Peyer's patch (tissue), 4 donors: Measurements from ENCODE around the gene MAN1A1. TPM values are rescaled to one million over a fixed set of nuclear protein-coding genes. Genes with fewer than 3 reads are reported as not detected.
A peak's percentile ranks its signal among the peaks of the same experiment; 100 is the strongest.

Source experiments
- DNase-seq, 3 donors: peaks; one replicate each; pipeline ENCODE4 v3.0.0-alpha.2; 2017 to 2019
- H3K27ac ChIP-seq, 4 donors: fragments of 200-600 bp; sonication (generic); one replicate each; pipeline ENCODE4 v1.5.1; 2016 to 2019
- H3K27me3 ChIP-seq, 2 donors: fragments of 200-600 bp; sonication (generic); one replicate each; pipeline ENCODE4 v1.5.1; 2019
- H3K36me3 ChIP-seq, 3 donors: fragments of 200-600 bp; sonication (generic); one replicate each; pipeline ENCODE4 v1.5.1; 2016 to 2019
- H3K4me1 ChIP-seq, 4 donors: fragments of 200-600 bp; sonication (generic); one replicate each; pipeline ENCODE4 v1.5.1; 2016 to 2019
- H3K4me3 ChIP-seq, 4 donors: fragments of 200-600 bp; sonication (generic); 1 replicate in 3 of 4; 2 replicates in 1 of 4; pipeline ENCODE4 v1.5.1; 2016 to 2019; ENCODE audit warnings: mild to moderate bottlenecking in 1 of 4
- H3K9me3 ChIP-seq, 4 donors: fragments of 200-600 bp; sonication (generic); one replicate each; pipeline ENCODE4 v1.5.1; 2016 to 2019; ENCODE audit warnings: mild to moderate bottlenecking in 1 of 4
- POLR2A ChIP-seq, 2 donors: fragments of 450-650 bp; IDR thresholded peaks; one replicate each; pipeline ENCODE4 v1.5.1; 2017; ENCODE audit warnings: antibody characterized with exemption in 2 of 2, mild to moderate bottlenecking in 2 of 2, moderate library complexity in 2 of 2
- total RNA-seq, 4 donors: library from RNA; depleted of rRNA; stranded (reverse); fragments of >200 nt; gene quantifications; one replicate each; pipeline ENCODE4 v1.1.0, GENCODE V29; 2016
- TF ChIP-seq, protein P1 (sequence below), 6 experiments: fragments of 450-650 bp in 4 of 6; fragments of 200-600 bp in 2 of 6; sonication (generic) in 1 of 6; IDR thresholded peaks; one replicate each; pipeline ENCODE4 v1.5.1; 2017 to 2019; ENCODE audit warnings: antibody characterized with exemption in 6 of 6, mild to moderate bottlenecking in 3 of 6, moderate library complexity in 1 of 6

MAN1A1 gene
- total RNA-seq, 4 donors from 2014 or later = 43.7 to 158 (median 103) TPM

GRCh38 chr6:119325559-119326265, 23.8 kb downstream of the MAN1A1 start:
- Histone ChIP-seq H3K9me3 (no peaks in the 10 kb centered on the region), H3K36me3 (peaks cover 0 to 24% (median 0%) of the 10 kb centered on the region in 3 donors), H3K27ac (no peak overlapping the region), H3K27me3 (no peaks in the 10 kb centered on the region), H3K4me1 (peaks cover 0 to 8% (median 0%) of the 10 kb centered on the region in 4 donors), H3K4me3 (no peak overlapping the region)
- no peak for DNase-seq
- TF ChIP-seq, protein P1, sequence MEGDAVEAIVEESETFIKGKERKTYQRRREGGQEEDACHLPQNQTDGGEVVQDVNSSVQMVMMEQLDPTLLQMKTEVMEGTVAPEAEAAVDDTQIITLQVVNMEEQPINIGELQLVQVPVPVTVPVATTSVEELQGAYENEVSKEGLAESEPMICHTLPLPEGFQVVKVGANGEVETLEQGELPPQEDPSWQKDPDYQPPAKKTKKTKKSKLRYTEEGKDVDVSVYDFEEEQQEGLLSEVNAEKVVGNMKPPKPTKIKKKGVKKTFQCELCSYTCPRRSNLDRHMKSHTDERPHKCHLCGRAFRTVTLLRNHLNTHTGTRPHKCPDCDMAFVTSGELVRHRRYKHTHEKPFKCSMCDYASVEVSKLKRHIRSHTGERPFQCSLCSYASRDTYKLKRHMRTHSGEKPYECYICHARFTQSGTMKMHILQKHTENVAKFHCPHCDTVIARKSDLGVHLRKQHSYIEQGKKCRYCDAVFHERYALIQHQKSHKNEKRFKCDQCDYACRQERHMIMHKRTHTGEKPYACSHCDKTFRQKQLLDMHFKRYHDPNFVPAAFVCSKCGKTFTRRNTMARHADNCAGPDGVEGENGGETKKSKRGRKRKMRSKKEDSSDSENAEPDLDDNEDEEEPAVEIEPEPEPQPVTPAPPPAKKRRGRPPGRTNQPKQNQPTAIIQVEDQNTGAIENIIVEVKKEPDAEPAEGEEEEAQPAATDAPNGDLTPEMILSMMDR (IDR thresholded peaks at IDR 0.05) = no peak
- TF ChIP-seq POLR2A (IDR thresholded peaks at IDR 0.05) = no peak

- Histone ChIP-seq H3K9me3 (no peaks in the 10 kb centered on the region), H3K4me1 (peaks cover 0 to 8% (median 0%) of the 10 kb centered on the region in 4 donors), H3K4me3 (no peak overlapping the region), H3K36me3 (peaks cover 0 to 24% (median 0%) of the 10 kb centered on the region in 3 donors), H3K27me3 (no peaks in the 10 kb centered on the region), H3K27ac (no peak overlapping the region)
- TF ChIP-seq, protein P1 (IDR thresholded peaks at IDR 0.05) = no peak
- no peak for TF ChIP-seq POLR2A (IDR thresholded peaks at IDR 0.05)
- DNase-seq = no peak
These were observed 24.8 kb downstream of the MAN1A1 start for GRCh38 chr6:119324718-119325117.

DNA sequence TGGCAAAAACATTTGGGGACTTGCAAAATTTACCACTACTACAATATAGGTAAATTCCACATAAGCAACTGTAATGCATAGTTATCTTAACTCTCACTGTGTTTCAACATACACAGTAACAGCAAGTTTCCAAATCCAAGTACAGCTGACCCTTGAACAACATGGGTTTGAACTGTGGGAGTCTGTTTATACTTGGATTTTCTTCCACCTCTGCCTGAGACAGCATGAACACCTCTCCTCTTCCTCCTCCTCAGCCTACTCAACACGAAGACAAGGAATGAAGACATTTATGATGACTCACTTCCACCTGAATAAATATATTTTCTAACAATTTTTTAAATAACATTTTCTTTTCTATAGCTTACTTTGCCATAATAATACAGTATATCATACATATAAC, 25.6 kb downstream of the MAN1A1 start:
- H3K4me1 ChIP-seq = peaks cover 0 to 8% (median 0%) of the 10 kb centered on the region in 4 donors
- H3K9me3 ChIP-seq = no peaks in the 10 kb centered on the region
- no peaks in the 10 kb centered on the region for H3K27me3 ChIP-seq
- H3K27ac ChIP-seq = no peak overlapping the region
- TF ChIP-seq POLR2A (IDR thresholded peaks at IDR 0.05) = no peak
- TF ChIP-seq, protein P1 (IDR thresholded peaks at IDR 0.05) = no peak
- H3K4me3 ChIP-seq = no peak overlapping the region
- DNase-seq = no peak
- peaks cover 0 to 18% (median 0%) of the 10 kb centered on the region in 3 donors for H3K36me3 ChIP-seq

DNA sequence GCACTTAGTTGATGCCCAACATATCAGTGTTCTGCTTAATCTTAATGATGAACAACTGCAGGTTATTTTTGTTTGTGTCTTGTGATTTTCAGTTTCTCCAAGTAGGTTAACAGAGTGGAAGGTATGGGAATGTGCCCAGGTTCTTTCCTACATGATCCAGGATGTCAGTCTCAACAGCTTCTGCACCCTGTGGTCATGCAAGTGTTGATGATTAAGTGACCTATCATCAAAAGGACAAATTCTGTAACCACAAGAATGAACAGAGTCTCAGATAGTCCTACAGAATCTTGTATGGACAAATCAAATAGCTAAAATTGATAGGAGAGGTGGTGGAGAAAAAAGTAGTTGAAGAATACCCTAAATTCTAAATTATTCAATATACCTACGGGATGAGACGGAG, 26.1 kb downstream of the MAN1A1 start:
- peaks cover 0 to 18% (median 0%) of the 10 kb centered on the region in 3 donors for H3K36me3 ChIP-seq
- DNase-seq = no peak
- H3K4me3 ChIP-seq = no peak overlapping the region
- H3K4me1 ChIP-seq = peaks cover 0 to 8% (median 0%) of the 10 kb centered on the region in 4 donors
- H3K9me3 ChIP-seq = no peaks in the 10 kb centered on the region
- no peaks in the 10 kb centered on the region for H3K27me3 ChIP-seq
- TF ChIP-seq POLR2A (IDR thresholded peaks at IDR 0.05) = no peak
- TF ChIP-seq, protein P1 (IDR thresholded peaks at IDR 0.05) = no peak
- H3K27ac ChIP-seq = no peak overlapping the region

DNA sequence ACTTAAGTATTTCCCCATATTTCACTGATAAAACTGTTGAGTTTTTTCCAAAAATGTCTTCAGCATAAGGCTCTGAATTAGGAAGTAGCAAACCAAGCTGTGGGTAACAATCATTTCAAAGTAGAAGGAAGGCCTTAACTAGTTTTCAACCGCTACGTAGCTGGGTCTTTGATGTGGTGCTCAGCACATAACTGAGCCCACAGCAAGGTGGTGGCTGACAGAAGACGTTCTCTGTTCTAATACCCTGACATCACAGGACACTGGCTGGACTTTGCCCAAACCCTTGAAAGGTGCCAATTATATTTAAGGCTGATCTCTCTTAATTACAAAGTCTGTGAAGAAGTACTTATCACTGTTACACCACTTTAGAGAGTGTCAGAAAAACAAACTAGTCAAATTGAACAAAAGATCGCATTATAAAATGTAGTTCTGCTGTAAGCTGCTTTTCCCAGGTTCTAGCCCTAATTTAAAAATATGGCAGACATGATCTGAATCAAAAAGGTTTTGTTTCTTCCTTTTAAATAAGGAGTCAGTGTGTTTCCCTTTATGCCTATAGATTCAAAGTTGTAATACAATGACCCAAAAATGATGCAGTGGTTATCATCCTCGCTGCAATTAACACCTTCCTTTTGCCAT, 26.7 kb downstream of the MAN1A1 start:
- Histone ChIP-seq H3K9me3 (no peaks in the 10 kb centered on the region), H3K4me3 (no peak overlapping the region), H3K4me1 (peaks cover 0 to 8% (median 0%) of the 10 kb centered on the region in 4 donors), H3K27me3 (no peaks in the 10 kb centered on the region), H3K27ac (no peak overlapping the region), H3K36me3 (peaks cover 0 to 18% (median 0%) of the 10 kb centered on the region in 3 donors)
- TF ChIP-seq POLR2A (IDR thresholded peaks at IDR 0.05) = no peak
- TF ChIP-seq, protein P1 (IDR thresholded peaks at IDR 0.05) = no peak
- DNase-seq = peak in 2 of 3 donors; percentile 34 to 65
